Fibroblast of pulmonary artery (primary cell): ENCODE data around the gene KLF2.

Experiments used
- DNase-seq: peaks from one replicate; pipeline ENCODE4 v3.0.0-alpha.2; 2010; ENCODE audit warnings: low read depth
- H3K4me3 ChIP-seq: replicated peaks from 2 replicates; pipeline ENCODE4 v1.5.1; 2011; ENCODE audit warnings: low read depth, mild to moderate bottlenecking, control low read depth, low read length, moderate library complexity
- CTCF ChIP-seq: IDR thresholded peaks from 2 replicates; pipeline ENCODE4 v1.5.1; 2011; ENCODE audit warnings: mild to moderate bottlenecking, control low read depth, low read length, inconsistent platforms; ENCODE audit errors: missing control alignments

KLF2 gene

GRCh38 chr19:16358456-16358855 is 33.8 kb downstream of the KLF2 start:
- no peak for TF ChIP-seq CTCF
- H3K4me3 ChIP-seq: no peak overlapping the region
- DNase-seq: no peak

GRCh38 chr19:16359074-16359473 is 34.4 kb downstream of the KLF2 start:
- no peak for DNase-seq
- no peak overlapping the region for H3K4me3 ChIP-seq
- TF ChIP-seq CTCF: no peak

GRCh38 chr19:16359964-16360363 is 35.3 kb downstream of the KLF2 start:
- DNase-seq: no peak
- H3K4me3 ChIP-seq: no peak overlapping the region
- TF ChIP-seq CTCF: no peak

- TF ChIP-seq CTCF: no peak
Measured at GRCh38 chr19:16360738-16361137, 36.1 kb downstream of the KLF2 start.

GRCh38 chr19:16361254-16361653 is 36.6 kb downstream of the KLF2 start:
- TF ChIP-seq CTCF: no peak
- no peak overlapping the region for H3K4me3 ChIP-seq
- DNase-seq: no peak

More at GRCh38 chr19:16360738-16361137, 36.1 kb downstream of the KLF2 start:
- DNase-seq: no peak
- H3K4me3 ChIP-seq: no peak overlapping the region

GRCh38 chr19:16361926-16362325 is 37.3 kb downstream of the KLF2 start:
- no peak for TF ChIP-seq CTCF
- no peak for DNase-seq
- H3K4me3 ChIP-seq: no peak overlapping the region

GRCh38 chr19:16363133-16363851 is 38.7 kb downstream of the KLF2 start:
- DNase-seq: no peak
- no peak overlapping the region for H3K4me3 ChIP-seq
- TF ChIP-seq CTCF: no peak
